ENCODE results near the gene GPR68.
A peak's percentile ranks its signal among the peaks of the same experiment; 100 is the strongest.

The GPR68 gene

DNA sequence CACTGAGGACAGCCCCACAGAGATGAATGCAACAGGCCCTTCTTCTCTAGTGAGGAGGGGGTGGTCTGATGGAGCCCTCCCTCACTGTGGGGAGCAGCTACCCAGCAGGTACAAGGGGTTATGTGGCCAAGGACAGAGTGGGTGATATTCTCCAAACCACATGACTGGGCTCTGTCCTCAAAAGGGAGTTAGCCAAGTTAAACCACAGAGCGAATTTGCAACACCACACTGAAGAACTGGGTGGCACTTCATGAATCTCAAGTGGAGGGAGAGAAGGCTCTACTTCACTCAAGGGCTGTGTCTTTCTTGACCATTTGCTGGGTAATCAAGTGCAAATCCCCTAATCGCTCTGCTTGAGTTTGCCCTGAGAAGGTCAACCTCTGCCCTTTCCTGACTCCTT, 12.5 kb downstream of the GPR68 start:
- no peaks in the 10 kb centered on the region for H3F3A ChIP-seq (ENCODE audit: insufficient read depth, low read length)
- H3K27ac ChIP-seq (ENCODE audit: low read length): no peak overlapping the region
- TF ChIP-seq, protein P1, sequence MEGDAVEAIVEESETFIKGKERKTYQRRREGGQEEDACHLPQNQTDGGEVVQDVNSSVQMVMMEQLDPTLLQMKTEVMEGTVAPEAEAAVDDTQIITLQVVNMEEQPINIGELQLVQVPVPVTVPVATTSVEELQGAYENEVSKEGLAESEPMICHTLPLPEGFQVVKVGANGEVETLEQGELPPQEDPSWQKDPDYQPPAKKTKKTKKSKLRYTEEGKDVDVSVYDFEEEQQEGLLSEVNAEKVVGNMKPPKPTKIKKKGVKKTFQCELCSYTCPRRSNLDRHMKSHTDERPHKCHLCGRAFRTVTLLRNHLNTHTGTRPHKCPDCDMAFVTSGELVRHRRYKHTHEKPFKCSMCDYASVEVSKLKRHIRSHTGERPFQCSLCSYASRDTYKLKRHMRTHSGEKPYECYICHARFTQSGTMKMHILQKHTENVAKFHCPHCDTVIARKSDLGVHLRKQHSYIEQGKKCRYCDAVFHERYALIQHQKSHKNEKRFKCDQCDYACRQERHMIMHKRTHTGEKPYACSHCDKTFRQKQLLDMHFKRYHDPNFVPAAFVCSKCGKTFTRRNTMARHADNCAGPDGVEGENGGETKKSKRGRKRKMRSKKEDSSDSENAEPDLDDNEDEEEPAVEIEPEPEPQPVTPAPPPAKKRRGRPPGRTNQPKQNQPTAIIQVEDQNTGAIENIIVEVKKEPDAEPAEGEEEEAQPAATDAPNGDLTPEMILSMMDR (IDR thresholded peaks at IDR 0.05; ENCODE audit: low read length): no peak
- no peak for TF ChIP-seq EZH2 (optimal IDR thresholded peaks at IDR 0.05; ENCODE audit: low read depth, low read length)
- no peak for TF ChIP-seq EZH2phosphoT487 (IDR thresholded peaks at IDR 0.05; ENCODE audit: low read length)
- no peak overlapping the region for H3K4me3 ChIP-seq (ENCODE audit: low read length)
- no peak overlapping the region for H3K9ac ChIP-seq (ENCODE audit: low read length)
- H2AFZ ChIP-seq (ENCODE audit: low read length): no peak overlapping the region
- no peaks in the 10 kb centered on the region for H3K79me2 ChIP-seq (ENCODE audit: low read length)
- no peaks in the 10 kb centered on the region for H4K20me1 ChIP-seq (ENCODE audit: insufficient read depth, low read length)
- DNase-seq: no peak
- no peaks in the 10 kb centered on the region for H3K27me3 ChIP-seq (replicated peaks; ENCODE audit: insufficient read depth, low read length)
- no peaks in the 10 kb centered on the region for H3K9me2 ChIP-seq (replicated peaks; ENCODE audit: insufficient read depth, low read length)
- H3K36me3 ChIP-seq (replicated peaks; ENCODE audit: insufficient read depth, low read length): no peaks in the 10 kb centered on the region
- H3K4me1 ChIP-seq (ENCODE audit: low read length): peaks cover 20% of the 10 kb centered on the region
- H3K9me3 ChIP-seq (replicated peaks; ENCODE audit: insufficient read depth, low read length): no peaks in the 10 kb centered on the region
- no peak overlapping the region for H3K4me2 ChIP-seq (ENCODE audit: low read depth, low read length)

DNA sequence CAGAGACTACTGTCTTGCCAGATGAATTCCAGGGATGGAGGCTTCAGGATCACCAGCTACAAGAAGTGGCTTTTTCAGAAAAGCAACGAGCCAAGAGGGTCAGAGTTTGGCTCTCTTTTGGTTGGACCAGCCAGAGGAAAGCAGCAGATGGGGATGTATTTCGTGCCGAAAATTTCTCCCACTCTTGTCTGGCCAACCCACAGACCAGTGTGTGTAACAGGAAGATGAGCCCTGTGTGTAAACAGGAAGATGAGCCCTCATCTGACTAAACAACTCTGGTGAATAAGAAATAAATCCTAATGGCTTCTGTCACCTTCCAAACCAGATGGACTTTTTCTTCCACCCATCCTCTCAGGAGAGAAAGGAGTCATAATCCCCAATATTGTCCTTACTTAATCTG, 13.1 kb downstream of the GPR68 start:
- Histone ChIP-seq H3K9ac (ENCODE audit: low read length) (no peak overlapping the region), H3F3A (ENCODE audit: insufficient read depth, low read length) (no peaks in the 10 kb centered on the region), H2AFZ (ENCODE audit: low read length) (no peak overlapping the region), H3K9me2 (replicated peaks; ENCODE audit: insufficient read depth, low read length) (no peaks in the 10 kb centered on the region), H3K4me1 (ENCODE audit: low read length) (peaks cover 20% of the 10 kb centered on the region), H3K9me3 (replicated peaks; ENCODE audit: insufficient read depth, low read length) (no peaks in the 10 kb centered on the region), H3K36me3 (replicated peaks; ENCODE audit: insufficient read depth, low read length) (no peaks in the 10 kb centered on the region), H3K27ac (ENCODE audit: low read length) (no peak overlapping the region), H3K4me2 (ENCODE audit: low read depth, low read length) (no peak overlapping the region), H4K20me1 (ENCODE audit: insufficient read depth, low read length) (no peaks in the 10 kb centered on the region), H3K27me3 (replicated peaks; ENCODE audit: insufficient read depth, low read length) (no peaks in the 10 kb centered on the region), H3K79me2 (ENCODE audit: low read length) (no peaks in the 10 kb centered on the region), H3K4me3 (ENCODE audit: low read length) (no peak overlapping the region)
- TF ChIP-seq EZH2phosphoT487 (IDR thresholded peaks at IDR 0.05; ENCODE audit: low read length) (no peak), EZH2 (optimal IDR thresholded peaks at IDR 0.05; ENCODE audit: low read depth, low read length) (no peak)
- TF ChIP-seq, protein P1 (IDR thresholded peaks at IDR 0.05; ENCODE audit: low read length): no peak
- DNase-seq: no peak

DNA sequence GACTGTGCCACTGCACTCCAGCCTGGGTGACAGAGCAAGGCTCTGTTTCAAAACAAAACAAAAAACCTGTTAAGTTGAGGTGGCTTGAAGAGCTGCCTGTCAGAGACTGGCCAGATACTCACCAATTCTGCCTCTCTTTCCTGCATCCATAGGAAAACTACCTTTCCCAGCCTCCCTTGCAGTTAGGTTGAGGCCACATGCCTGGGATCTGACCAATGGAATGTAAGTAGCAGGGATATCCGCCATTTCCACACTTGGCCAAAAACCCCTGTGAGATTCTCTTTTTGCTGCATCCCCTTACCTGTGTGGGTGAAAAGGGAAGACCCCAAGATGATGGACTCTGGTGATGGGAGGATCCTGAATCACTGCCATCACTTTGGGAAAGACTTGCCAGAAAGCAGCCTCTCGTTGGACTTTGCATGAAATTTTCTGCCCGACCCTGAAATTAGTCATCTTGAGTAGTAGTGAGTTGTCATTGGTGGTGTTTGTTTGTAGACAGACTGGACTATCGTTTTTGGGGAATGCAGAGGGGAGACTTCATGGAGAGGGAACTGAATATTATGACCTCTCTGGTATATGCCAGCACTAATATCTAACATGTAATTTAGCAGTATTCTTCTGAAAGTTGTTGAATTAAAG, 14.0 kb downstream of the GPR68 start:
- TF ChIP-seq EZH2 (optimal IDR thresholded peaks at IDR 0.05; ENCODE audit: low read depth, low read length): no peak
- TF ChIP-seq, protein P1 (IDR thresholded peaks at IDR 0.05; ENCODE audit: low read length): no peak
- no peak for TF ChIP-seq EZH2phosphoT487 (IDR thresholded peaks at IDR 0.05; ENCODE audit: low read length)
- no peaks in the 10 kb centered on the region for H3K36me3 ChIP-seq (replicated peaks; ENCODE audit: insufficient read depth, low read length)
- H3K79me2 ChIP-seq (ENCODE audit: low read length): no peaks in the 10 kb centered on the region
- no peak overlapping the region for H2AFZ ChIP-seq (ENCODE audit: low read length)
- no peak overlapping the region for H3K9ac ChIP-seq (ENCODE audit: low read length)
- H4K20me1 ChIP-seq (ENCODE audit: insufficient read depth, low read length): no peaks in the 10 kb centered on the region
- H3K9me3 ChIP-seq (replicated peaks; ENCODE audit: insufficient read depth, low read length): no peaks in the 10 kb centered on the region
- H3K27me3 ChIP-seq (replicated peaks; ENCODE audit: insufficient read depth, low read length): no peaks in the 10 kb centered on the region
- H3K4me3 ChIP-seq (ENCODE audit: low read length): no peak overlapping the region
- no peaks in the 10 kb centered on the region for H3K9me2 ChIP-seq (replicated peaks; ENCODE audit: insufficient read depth, low read length)
- peaks cover 20% of the 10 kb centered on the region for H3K4me1 ChIP-seq (ENCODE audit: low read length)
- DNase-seq: no peak
- no peak overlapping the region for H3K4me2 ChIP-seq (ENCODE audit: low read depth, low read length)
- H3F3A ChIP-seq (ENCODE audit: insufficient read depth, low read length): no peaks in the 10 kb centered on the region
- peak overlapping the region; percentile 64; the same call in 1 of the 2 replicates for H3K27ac ChIP-seq (ENCODE audit: low read length)
